Transverse colon (tissue), 4 donors: Measurements from ENCODE around the gene METTL5. TPM values are rescaled to one million over a fixed set of nuclear protein-coding genes. Genes with fewer than 3 reads are reported as not detected.
"Not testable (repeated sequence)": the region's sequence is repeated elsewhere in the genome, so short reads cannot be mapped to it uniquely, and the experiment has no call there.

Source experiments
- DNase-seq: peaks from one replicate; pipeline ENCODE4 v3.0.0-alpha.2; 2019
- H3K27ac ChIP-seq, 4 donors: fragments of 200-600 bp; sonication (generic); 2 replicates each; pipeline ENCODE4 v1.5.1; 2016 to 2018; ENCODE audit warnings: inconsistent platforms in 4 of 4
- H3K27me3 ChIP-seq: fragments of 200-600 bp; sonication (generic); 2 replicates; pipeline ENCODE4 v1.5.1; 2017; ENCODE audit warnings: inconsistent platforms
- H3K36me3 ChIP-seq, 4 donors: fragments of 200-600 bp; sonication (generic); 2 replicates each; pipeline ENCODE4 v1.5.1; 2017 to 2019; ENCODE audit warnings: inconsistent platforms in 4 of 4
- H3K4me1 ChIP-seq, 4 donors: fragments of 200-600 bp; sonication (generic); 2 replicates each; pipeline ENCODE4 v1.5.1; 2017 to 2020; ENCODE audit warnings: inconsistent platforms in 4 of 4
- H3K4me3 ChIP-seq, 4 donors: fragments of 200-600 bp; sonication (generic); 1 replicate in 1 of 4; 2 replicates in 3 of 4; pipeline versions ENCODE4 v1.5.1 to v1.6.1; 2017 to 2019; ENCODE audit warnings: inconsistent platforms in 4 of 4
- H3K9me3 ChIP-seq, 2 donors: fragments of 200-600 bp; sonication (generic); 2 replicates each; pipeline ENCODE4 v1.5.1; 2017 to 2019; ENCODE audit warnings: inconsistent platforms in 2 of 2
- CTCF ChIP-seq, 5 experiments: fragments of 200-600 bp in 3 of 5; fragments of 450-650 bp in 2 of 5; sonication (generic) in 3 of 5; IDR thresholded peaks; 1 replicate in 2 of 5; 2 replicates in 3 of 5; pipeline ENCODE4 v1.5.1; 2016 to 2017; ENCODE audit warnings: antibody characterized with exemption in 5 of 5, inconsistent platforms in 3 of 5, mild to moderate bottlenecking in 2 of 5, moderate library complexity in 1 of 5
- EP300 ChIP-seq: sonication (generic); formaldehyde crosslinking; IDR thresholded peaks from one replicate; pipeline ENCODE4 v1.6.1; 2017; ENCODE audit warnings: antibody characterized with exemption, low read depth
- POLR2A ChIP-seq: fragments of 450-650 bp; IDR thresholded peaks from one replicate; pipeline ENCODE4 v1.6.1; 2016; ENCODE audit warnings: antibody characterized with exemption, mild to moderate bottlenecking, moderate library complexity
- POLR2AphosphoS5 ChIP-seq, 3 donors: sonication (generic); formaldehyde crosslinking; IDR thresholded peaks; one replicate each; pipeline ENCODE4 v1.6.1; 2016; ENCODE audit warnings: antibody characterized with exemption in 3 of 3
- WGBS, 2 donors: methylation state at CpG; one replicate each; pipeline ENCODE4 v1.1.5; 2018; ENCODE audit warnings: low coverage in 1 of 2; 5-methylcytosine and 5-hydroxymethylcytosine counted together
- in situ Hi-C, 4 donors: fragments of 200-750 bp; cut with MboI; loops; one replicate each; pipeline versions ENCODE4 v1.15.0 to v1.15.1; 2017; ENCODE audit warnings: low sequenced_read_pairs in 3 of 4, low pct_ligation_motif_present in 1 of 4, low pct_unique_long_range_greater_than_20kb in 1 of 4
- intact Hi-C: fragments of 100-400 bp; cut with DNase I; formaldehyde crosslinking; loops from one replicate; pipeline ENCODE4 v1.15.1; 2023; ENCODE audit warnings: low total_unique reads
- total RNA-seq, 4 donors: library from RNA; depleted of rRNA; stranded (reverse); fragments of >200 nt; gene quantifications; one replicate each; pipeline ENCODE4 v1.1.0, GENCODE V29; 2016

METTL5 gene
- total RNA-seq, 4 donors from 2014 or later = 10.5 to 35.7 (median 34.1) TPM; not detected in 1

- Histone ChIP-seq H3K27ac (peak overlapping the region; percentile 81 to 88 (median 84)), H3K9me3 (no peaks in the 10 kb centered on the region), H3K4me3 (peak overlapping the region; percentile 60 to 79 (median 72)), H3K36me3 (no peaks in the 10 kb centered on the region), H3K4me1 (peaks cover 17 to 35% (median 25%) of the 10 kb centered on the region in 4 donors), H3K27me3 (no peaks in the 10 kb centered on the region)
- in situ Hi-C loops = no loop called here
- TF ChIP-seq EP300 (no peak), POLR2A (no peak)
- DNase-seq = no peak
- intact Hi-C loops = loop anchor here (5.0 kb wide), 1 partner anchor 108 kb away; no protein-coding TSS in a partner anchor
- WGBS, 2 donors = 19% methylated on average over 4 of the region's 4 CpGs
Observed at GRCh38 chr2:169823996-169824372, 721 bp downstream of the METTL5 start.

GRCh38 chr2:169822785-169823392, 1.8 kb downstream of the METTL5 start:
- in situ Hi-C loops = no loop called here
- Histone ChIP-seq H3K9me3 (no peaks in the 10 kb centered on the region), H3K4me3 (no peak overlapping the region), H3K4me1 (peaks cover 14 to 28% (median 19%) of the 10 kb centered on the region in 4 donors), H3K36me3 (peaks cover 0 to 1% (median 0%) of the 10 kb centered on the region in 4 donors), H3K27me3 (no peaks in the 10 kb centered on the region), H3K27ac (no peak overlapping the region)
- DNase-seq = no peak
- intact Hi-C loops = loop anchor here (5.0 kb wide), 1 partner anchor 109 kb away; no protein-coding TSS in a partner anchor
- WGBS, 2 donors = 95 to 100% methylated on average over 3 to 4 of the region's 4 CpGs
- TF ChIP-seq EP300 (no peak), POLR2A (no peak), CTCF (IDR thresholded peaks at IDR 0.05) (no peak)

- WGBS, 2 donors = 66 to 72% methylated on average over 3 of the region's 3 CpGs
- peaks cover 14 to 27% (median 19%) of the 10 kb centered on the region in 4 donors for H3K4me1 ChIP-seq
- H3K27ac ChIP-seq = no peak overlapping the region
- DNase-seq = no peak
- intact Hi-C loops = loop anchor here (5.0 kb wide), 1 partner anchor 110 kb away; no protein-coding TSS in a partner anchor
- H3K4me3 ChIP-seq = no peak overlapping the region
- H3K36me3 ChIP-seq = peaks cover 0 to 4% (median 2%) of the 10 kb centered on the region in 4 donors
- no peak for TF ChIP-seq EP300
- TF ChIP-seq POLR2A = no peak
- no peak for TF ChIP-seq POLR2AphosphoS5 (IDR thresholded peaks at IDR 0.05)
- no peak for TF ChIP-seq CTCF (IDR thresholded peaks at IDR 0.05)
- H3K27me3 ChIP-seq = no peaks in the 10 kb centered on the region
- in situ Hi-C loops = no loop called here
- no peaks in the 10 kb centered on the region for H3K9me3 ChIP-seq
Observed at GRCh38 chr2:169822036-169822435, 2.7 kb downstream of the METTL5 start.

GRCh38 chr2:169820101-169820500, 4.6 kb downstream of the METTL5 start:
- H3K9me3 ChIP-seq, H3K27me3 ChIP-seq, H3K27ac ChIP-seq, in situ Hi-C loops, DNase-seq, H3K4me3 ChIP-seq: not testable (repeated sequence)
- intact Hi-C loops = loop anchor here (5.0 kb wide), 1 partner anchor 112 kb away; no protein-coding TSS in a partner anchor
- Histone ChIP-seq H3K4me1 (peaks cover 14 to 22% (median 16%) of the 10 kb centered on the region in 4 donors), H3K36me3 (peaks cover 0 to 16% (median 3%) of the 10 kb centered on the region in 4 donors)
- WGBS, 2 donors = 75 to 77% methylated on average over 5 to 7 of the region's 7 CpGs

- no peaks in the 10 kb centered on the region for H3K9me3 ChIP-seq
- in situ Hi-C loops = no loop called here
- no peaks in the 10 kb centered on the region for H3K27me3 ChIP-seq
- TF ChIP-seq POLR2AphosphoS5 (IDR thresholded peaks at IDR 0.05) (no peak), EP300 (no peak), CTCF (IDR thresholded peaks at IDR 0.05) (no peak), POLR2A (no peak)
- peaks cover 0 to 24% (median 7%) of the 10 kb centered on the region in 4 donors for H3K36me3 ChIP-seq
- WGBS, 2 donors = 59 to 100% methylated on average over 1 of the region's 1 CpG
- peaks cover 11 to 18% (median 15%) of the 10 kb centered on the region in 4 donors for H3K4me1 ChIP-seq
- intact Hi-C loops = no loop called here
- H3K27ac ChIP-seq = no peak overlapping the region
- no peak for DNase-seq
- no peak overlapping the region for H3K4me3 ChIP-seq
Observed at GRCh38 chr2:169819106-169819505, 5.6 kb downstream of the METTL5 start.
